ENCODE results near the gene SFT2D1. TPM values are rescaled to one million over a fixed set of nuclear protein-coding genes. Genes with fewer than 3 reads are reported as not detected.

Gene SFT2D1
- total RNA-seq, 1 experiment from 2014 or later: 50.7 TPM

DNA sequence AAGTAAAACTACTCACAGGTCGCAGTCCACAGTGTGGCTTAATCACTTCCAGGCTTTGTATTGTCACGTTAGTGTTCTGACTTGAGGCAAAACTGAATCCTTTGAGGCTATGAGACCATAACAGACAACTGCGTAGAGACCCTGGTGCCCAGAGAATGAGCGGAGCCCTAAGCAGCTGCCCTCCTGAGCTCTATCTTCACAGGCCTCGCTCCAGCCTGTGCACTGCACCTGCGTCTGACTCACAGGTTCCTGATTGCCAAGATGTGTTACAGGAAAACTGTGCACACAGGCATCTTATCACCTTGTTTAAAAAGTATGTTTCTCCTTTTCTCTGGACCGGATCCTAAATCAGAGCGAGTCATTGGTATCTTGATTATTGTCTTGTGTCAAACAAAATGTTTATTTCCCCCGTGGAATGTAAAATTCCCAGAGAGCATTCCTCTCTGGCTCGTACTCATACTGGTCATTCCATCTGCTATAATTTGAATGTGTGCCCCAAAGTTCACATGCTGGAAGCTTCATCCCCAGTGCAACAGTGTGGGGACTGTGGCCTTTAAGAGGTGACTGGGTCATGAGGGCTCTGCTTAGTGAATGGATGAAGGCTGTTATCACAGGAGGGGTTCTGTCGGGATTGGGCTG lies 59.8 kb downstream of the SFT2D1 start:
- DNase-seq (ENCODE audit: extremely low read depth, low read depth): no peak

- no peak for DNase-seq (ENCODE audit: extremely low read depth, low read depth)
Measured at GRCh38 chr6:166281104-166281503, 61.2 kb downstream of the SFT2D1 start.

DNA sequence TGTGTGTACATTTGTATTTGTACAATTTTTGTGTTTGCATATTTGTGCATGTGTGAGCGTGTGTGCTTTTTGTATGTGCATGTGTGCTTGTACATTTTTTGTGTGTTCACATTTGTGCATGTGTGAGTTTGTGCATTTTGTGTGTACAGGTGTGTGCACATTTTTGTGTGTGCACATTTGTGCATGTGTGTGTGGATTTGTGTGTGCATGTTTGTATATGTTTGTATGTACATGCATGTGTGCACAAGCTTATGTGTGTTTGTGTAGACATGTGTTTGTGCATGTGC lies 63.0 kb downstream of the SFT2D1 start:
- DNase-seq (ENCODE audit: extremely low read depth, low read depth): no peak

DNA sequence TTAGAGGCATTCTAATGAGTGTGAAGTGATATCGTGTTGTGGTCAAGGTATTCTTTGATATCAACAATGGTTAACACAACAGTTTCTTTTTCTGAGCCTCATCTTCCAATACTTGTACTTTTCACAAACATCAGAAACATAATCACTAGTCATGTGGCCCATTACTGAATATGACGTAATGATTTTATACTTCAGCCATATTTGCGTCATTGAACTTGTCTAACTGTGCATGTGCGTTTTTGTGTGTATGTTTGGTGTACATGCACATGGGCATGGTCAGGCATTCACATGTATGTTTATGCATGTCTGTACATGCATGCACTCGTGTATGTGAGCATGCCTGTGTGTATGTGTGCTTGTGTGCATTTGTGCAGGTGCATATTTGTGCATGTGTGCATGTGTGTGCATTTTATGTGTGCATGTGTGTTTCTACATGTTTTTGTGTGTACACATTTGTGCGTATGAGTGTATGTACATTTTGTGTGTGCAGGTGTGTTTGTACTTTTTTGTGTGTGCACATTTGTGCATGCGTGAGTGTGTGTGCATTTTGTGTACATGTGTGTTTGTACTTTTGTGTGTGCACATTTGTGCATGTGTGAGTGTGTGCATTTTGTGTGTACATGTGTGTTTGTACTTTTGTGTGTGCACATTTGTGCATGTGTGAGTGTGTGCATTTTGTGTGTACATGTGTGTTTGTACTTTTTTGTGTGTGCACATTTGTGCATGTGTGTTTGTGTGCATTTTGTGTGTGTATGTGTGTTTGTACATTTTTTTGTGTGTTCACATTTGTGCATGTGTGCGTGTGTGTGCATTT lies 63.6 kb downstream of the SFT2D1 start:
- no peak for DNase-seq (ENCODE audit: extremely low read depth, low read depth)

DNA sequence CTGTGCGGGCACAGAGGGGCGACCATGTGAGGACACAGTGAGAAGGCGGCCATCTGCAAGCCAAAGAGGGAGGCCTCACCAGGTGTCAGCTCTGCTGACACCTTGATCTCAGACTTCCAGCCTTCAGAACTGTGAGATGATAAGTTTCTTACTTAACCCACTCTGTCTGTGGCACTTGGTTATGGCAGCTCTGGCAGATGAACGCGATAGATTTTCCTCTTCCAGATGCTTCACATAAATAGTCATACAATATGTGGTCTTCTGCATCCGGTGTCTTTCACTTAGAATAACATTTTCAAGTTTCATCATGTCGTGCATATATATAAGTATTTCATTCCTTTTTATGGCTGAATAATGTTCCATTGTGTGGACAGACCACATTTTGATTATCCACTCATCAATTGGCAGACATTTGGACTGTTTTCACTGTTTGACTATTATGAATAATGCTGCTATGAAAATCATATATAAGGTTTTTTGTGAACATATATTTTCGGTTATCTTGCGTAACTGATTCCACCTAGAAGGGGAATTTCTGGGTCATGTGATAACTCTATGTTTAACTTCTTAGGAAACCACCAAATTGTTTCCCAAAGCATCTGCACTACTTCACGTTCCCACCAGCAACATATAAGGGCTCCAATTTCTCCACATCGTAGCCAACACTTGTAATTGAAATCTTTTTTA lies 64.3 kb downstream of the SFT2D1 start:
- DNase-seq (ENCODE audit: extremely low read depth, low read depth): no peak

GRCh38 chr6:166277018-166277417 lies 65.3 kb downstream of the SFT2D1 start:
- no peak for DNase-seq (ENCODE audit: extremely low read depth, low read depth)

DNA sequence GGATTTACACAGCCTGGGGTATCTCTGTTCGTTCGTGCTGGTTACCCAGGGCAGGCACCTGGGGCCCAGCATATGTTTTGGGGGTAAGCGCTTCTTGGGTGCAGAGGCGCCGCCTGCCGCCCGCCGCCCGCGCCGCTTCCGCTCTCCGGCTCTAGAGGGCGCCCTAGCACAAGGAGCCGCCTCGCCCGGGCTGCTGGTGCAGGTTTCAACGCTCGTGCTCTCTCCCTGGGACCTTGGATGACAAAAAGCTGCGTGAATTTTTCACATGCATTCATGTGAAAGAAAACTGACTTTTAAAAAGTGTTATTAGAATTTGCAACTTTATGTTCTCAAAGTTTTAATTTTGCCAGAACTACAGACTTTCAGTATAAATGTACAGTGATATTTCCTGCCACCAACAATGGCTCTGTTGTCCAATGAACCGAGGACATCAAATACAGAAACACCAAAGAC lies 66.6 kb downstream of the SFT2D1 start:
- peak; percentile 40 for DNase-seq (ENCODE audit: extremely low read depth, low read depth)

- DNase-seq (ENCODE audit: extremely low read depth, low read depth): no peak
Measured at GRCh38 chr6:166274739-166275370, 67.5 kb downstream of the SFT2D1 start.

DNA sequence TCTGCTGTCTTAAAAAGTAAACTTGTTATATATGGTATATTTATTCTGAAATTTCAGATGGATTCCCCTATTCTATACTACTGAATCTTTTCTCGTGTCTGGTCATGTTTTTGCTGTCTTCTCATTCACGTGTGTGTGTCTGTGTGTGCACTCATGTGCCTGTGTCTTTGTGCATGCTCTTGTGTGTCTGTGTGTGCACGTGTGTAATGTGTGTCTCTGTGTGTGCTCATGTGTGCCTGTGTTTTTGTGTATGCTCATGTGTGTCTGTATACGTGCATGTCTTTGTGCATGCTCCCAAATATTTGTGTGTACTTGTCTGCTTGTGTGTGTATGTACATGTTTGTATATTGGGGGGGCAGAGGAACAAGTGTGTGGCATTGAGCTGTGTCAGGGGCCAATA lies 68.2 kb downstream of the SFT2D1 start:
- DNase-seq (ENCODE audit: extremely low read depth, low read depth): no peak

DNA sequence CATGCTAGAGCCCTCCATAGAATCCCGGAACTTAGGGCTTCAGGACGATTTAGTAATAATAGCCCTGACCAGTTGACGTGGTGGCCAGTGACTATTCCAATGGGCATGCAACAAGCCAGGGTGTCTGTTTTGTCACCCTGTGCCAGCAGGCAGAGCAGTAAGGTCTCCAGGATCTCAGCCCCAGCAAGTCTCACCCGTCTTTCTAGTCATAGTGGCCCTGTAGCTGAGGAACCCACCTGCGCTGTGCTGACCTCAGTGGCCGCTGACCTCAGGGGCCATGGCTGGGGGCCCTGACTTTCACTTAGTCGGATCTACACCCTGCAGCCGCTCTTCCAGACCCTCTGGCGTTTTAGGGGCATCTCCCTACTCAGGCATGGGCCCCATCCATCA lies 71.0 kb downstream of the SFT2D1 start:
- no peak for DNase-seq (ENCODE audit: extremely low read depth, low read depth)

- DNase-seq (ENCODE audit: extremely low read depth, low read depth): no peak
Measured at GRCh38 chr6:166270706-166271375, 71.5 kb downstream of the SFT2D1 start.

Other genes starting within 250 kb of the SFT2D1 start
- 2,009 and 2,059 TPM in 2 replicates for gene TBXT, start 174.7 kb downstream of the SFT2D1 start, total RNA-seq (2014; rRNA removed; shearing (Covaris generic))
- 0.20 and 0.35 TPM in 2 replicates for gene PRR18, start 34.2 kb downstream of the SFT2D1 start, total RNA-seq (2014; rRNA removed; shearing (Covaris generic))
- gene MPC1, start 40.4 kb upstream of the SFT2D1 start, total RNA-seq (2014; rRNA removed; shearing (Covaris generic)): 21.6 and 22.8 TPM in 2 replicates
- 0.17 TPM in 1 of 2 replicates, not detected in the other for gene RAMACL, start 244.1 kb upstream of the SFT2D1 start, total RNA-seq (2014; rRNA removed; shearing (Covaris generic))